H9 (cell line): Measurements from ENCODE around the gene RGR. TPM values are rescaled to one million over a fixed set of nuclear protein-coding genes. Genes with fewer than 3 reads are reported as not detected.

Source experiments
- DNase-seq: peaks from one replicate; pipeline ENCODE4 v3.0.0-alpha.2; 2017
- H2AFZ ChIP-seq: one replicate; pipeline ENCODE4 v1.6.1; 2013; ENCODE audit warnings: mild to moderate bottlenecking, low read length, control low read depth, moderate library complexity
- H2AK5ac ChIP-seq: 2 replicates; pipeline ENCODE4 v1.6.1; 2013; ENCODE audit warnings: low read length, control low read depth, mixed read lengths; ENCODE audit not compliant: insufficient read length
- H2BK120ac ChIP-seq: one replicate; pipeline ENCODE4 v1.6.1; 2013; ENCODE audit warnings: low read depth, mild to moderate bottlenecking, low read length, control low read depth, inconsistent platforms; ENCODE audit not compliant: poor library complexity, severe bottlenecking
- H2BK12ac ChIP-seq: 2 replicates; pipeline ENCODE4 v1.6.1; 2013; ENCODE audit warnings: low read length, control low read depth, mixed read lengths, low read depth; ENCODE audit not compliant: insufficient read length
- H2BK15ac ChIP-seq: 2 replicates; pipeline ENCODE4 v1.6.1; 2013; ENCODE audit warnings: low read depth, low read length, control low read depth
- H2BK20ac ChIP-seq: one replicate; pipeline ENCODE4 v1.6.1; 2013; ENCODE audit warnings: low read depth, mild to moderate bottlenecking, low read length, control low read depth, inconsistent platforms; ENCODE audit not compliant: poor library complexity, severe bottlenecking
- H2BK5ac ChIP-seq: 2 replicates; pipeline ENCODE4 v1.6.1; 2013; ENCODE audit warnings: low read length, control low read depth, mixed read lengths; ENCODE audit not compliant: insufficient read length
- H3K14ac ChIP-seq: 2 replicates; pipeline ENCODE4 v1.6.1; 2013; ENCODE audit warnings: low read length, control low read depth; ENCODE audit not compliant: insufficient read depth
- H3K18ac ChIP-seq: 2 replicates; pipeline ENCODE4 v1.6.1; 2013; ENCODE audit warnings: low read depth, mild to moderate bottlenecking, mixed read lengths, low read length, control low read depth; ENCODE audit not compliant: insufficient read length
- H3K23ac ChIP-seq: 2 replicates; pipeline ENCODE4 v1.6.1; 2013; ENCODE audit warnings: low read length, control low read depth, mixed read lengths, low read depth; ENCODE audit not compliant: insufficient read length
- H3K23me2 ChIP-seq: 2 replicates; pipeline ENCODE4 v1.6.1; 2013; ENCODE audit warnings: low read depth, mild to moderate bottlenecking, mixed read lengths, low read length, control low read depth; ENCODE audit not compliant: insufficient read length, poor library complexity, severe bottlenecking
- H3K27ac ChIP-seq: 2 replicates; pipeline ENCODE4 v1.5.1; 2013; ENCODE audit warnings: low read length, control low read depth, mixed read lengths, low read depth; ENCODE audit not compliant: insufficient read length
- H3K27me3 ChIP-seq: 2 replicates; pipeline ENCODE4 v1.6.1; 2013; ENCODE audit warnings: low read length, control low read depth, inconsistent platforms; ENCODE audit not compliant: insufficient read depth
- H3K4ac ChIP-seq: 2 replicates; pipeline ENCODE4 v1.6.1; 2013; ENCODE audit warnings: low read depth, mild to moderate bottlenecking, control low read depth, inconsistent platforms, low read length, moderate library complexity
- H3K4me1 ChIP-seq: 2 replicates; pipeline ENCODE4 v1.6.1; 2013; ENCODE audit warnings: low read length, control low read depth, inconsistent platforms; ENCODE audit not compliant: insufficient read depth
- H3K4me2 ChIP-seq: 2 replicates; pipeline ENCODE4 v1.6.1; 2013; ENCODE audit warnings: low read length, control low read depth, mixed read lengths; ENCODE audit not compliant: insufficient read length, insufficient read depth
- H3K56ac ChIP-seq: 2 replicates; pipeline ENCODE4 v1.6.1; 2013; ENCODE audit warnings: low read depth, mild to moderate bottlenecking, mixed read lengths, low read length, control low read depth; ENCODE audit not compliant: insufficient read length
- H3K79me1 ChIP-seq: 2 replicates; pipeline ENCODE4 v1.6.1; 2013; ENCODE audit warnings: low read depth, mild to moderate bottlenecking, moderate library complexity, low read length, control low read depth, inconsistent platforms; ENCODE audit not compliant: insufficient read depth, poor library complexity, severe bottlenecking
- H3K79me2 ChIP-seq: 2 replicates; pipeline ENCODE4 v1.6.1; 2013; ENCODE audit warnings: low read length, control low read depth, inconsistent platforms; ENCODE audit not compliant: insufficient read depth
- H3K9ac ChIP-seq: 2 replicates; pipeline ENCODE4 v1.6.1; 2013; ENCODE audit warnings: low read length, control low read depth, mixed read lengths; ENCODE audit not compliant: insufficient read length; ENCODE audit errors: extremely low read depth
- H3K9me3 ChIP-seq: one replicate; pipeline ENCODE4 v1.6.1; 2013; ENCODE audit warnings: low read depth, low read length, inconsistent platforms; ENCODE audit not compliant: control insufficient read depth
- H3T11ph ChIP-seq: one replicate; pipeline ENCODE4 v1.6.1; 2013; ENCODE audit warnings: mild to moderate bottlenecking, low read length, control low read depth, inconsistent platforms
- H4K20me1 ChIP-seq: one replicate; pipeline ENCODE4 v1.6.1; 2013; ENCODE audit not compliant: control insufficient read depth, insufficient read length, insufficient read depth
- H4K5ac ChIP-seq: 2 replicates; pipeline ENCODE4 v1.6.1; 2013; ENCODE audit warnings: low read depth, mild to moderate bottlenecking, mixed read lengths, low read length, control low read depth; ENCODE audit not compliant: insufficient read length
- H4K8ac ChIP-seq: replicated peaks from 2 replicates; pipeline ENCODE4 v1.6.1; 2013; ENCODE audit warnings: low read length, control low read depth, mixed read lengths, low read depth; ENCODE audit not compliant: insufficient read length
- H4K91ac ChIP-seq: 2 replicates; pipeline ENCODE4 v1.6.1; 2013; ENCODE audit warnings: low read depth, mild to moderate bottlenecking, moderate library complexity, mixed read lengths, low read length, control low read depth; ENCODE audit not compliant: insufficient read length
- H3K27ac Mint-ChIP-seq, 3 experiments: 2 replicates in 2 of 3; 3 replicates in 1 of 3; pipeline ENCODE4 v1.8.0; 2020 to 2021; ENCODE audit warnings: mixed read lengths in 3 of 3, mild to moderate bottlenecking in 1 of 3, moderate library complexity in 1 of 3
- H3K27me3 Mint-ChIP-seq: 2 replicates; pipeline ENCODE4 v1.8.0; 2021; ENCODE audit warnings: low read depth, mild to moderate bottlenecking, moderate library complexity, mixed read lengths
- H3K36me3 Mint-ChIP-seq, 3 experiments: 2 replicates in 2 of 3; 3 replicates in 1 of 3; pipeline ENCODE4 v1.8.0; 2020 to 2021; ENCODE audit warnings: low read depth in 3 of 3, mixed read lengths in 3 of 3; ENCODE audit not compliant: insufficient read depth in 1 of 3
- H3K4me1 Mint-ChIP-seq, 2 experiments: 2 replicates each; pipeline ENCODE4 v1.8.0; 2020; ENCODE audit warnings: mixed read lengths in 2 of 2
- H3K4me3 Mint-ChIP-seq, 2 experiments: 2 replicates in 1 of 2; 3 replicates in 1 of 2; pipeline ENCODE4 v1.8.0; 2020 to 2021; ENCODE audit warnings: mild to moderate bottlenecking in 2 of 2, mixed read lengths in 2 of 2, moderate library complexity in 1 of 2
- H3K9me3 Mint-ChIP-seq, 2 experiments: 2 replicates in 1 of 2; 3 replicates in 1 of 2; pipeline ENCODE4 v1.8.0; 2020; ENCODE audit warnings: mild to moderate bottlenecking in 2 of 2, mixed read lengths in 2 of 2, moderate library complexity in 1 of 2
- WGBS: extraction: QIAGEN DNeasy Blood & Tissue Kit; methylation state at CpG from one replicate; pipeline ENCODE4 v1.1.7; 2013; ENCODE audit warnings: missing lambda C conversion rate, low lambda C conversion rate, mixed read lengths; ENCODE audit not compliant: insufficient read length; ENCODE audit errors: extremely low coverage; 5-methylcytosine and 5-hydroxymethylcytosine counted together
- total RNA-seq: library from RNA; stranded (reverse); gene quantifications from 2 replicates; pipeline ENCODE4 v1.2.1, GENCODE V29; 2021
- TF ChIP-seq, protein P1 (sequence below): fragments of 200-600 bp; sonication (generic); conservative IDR thresholded peaks from 3 replicates; pipeline ENCODE4 v1.8.0; 2021; ENCODE audit warnings: antibody characterized with exemption, mild to moderate bottlenecking

RGR gene
- total RNA-seq, 1 experiment from 2014 or later: not detected

DNA sequence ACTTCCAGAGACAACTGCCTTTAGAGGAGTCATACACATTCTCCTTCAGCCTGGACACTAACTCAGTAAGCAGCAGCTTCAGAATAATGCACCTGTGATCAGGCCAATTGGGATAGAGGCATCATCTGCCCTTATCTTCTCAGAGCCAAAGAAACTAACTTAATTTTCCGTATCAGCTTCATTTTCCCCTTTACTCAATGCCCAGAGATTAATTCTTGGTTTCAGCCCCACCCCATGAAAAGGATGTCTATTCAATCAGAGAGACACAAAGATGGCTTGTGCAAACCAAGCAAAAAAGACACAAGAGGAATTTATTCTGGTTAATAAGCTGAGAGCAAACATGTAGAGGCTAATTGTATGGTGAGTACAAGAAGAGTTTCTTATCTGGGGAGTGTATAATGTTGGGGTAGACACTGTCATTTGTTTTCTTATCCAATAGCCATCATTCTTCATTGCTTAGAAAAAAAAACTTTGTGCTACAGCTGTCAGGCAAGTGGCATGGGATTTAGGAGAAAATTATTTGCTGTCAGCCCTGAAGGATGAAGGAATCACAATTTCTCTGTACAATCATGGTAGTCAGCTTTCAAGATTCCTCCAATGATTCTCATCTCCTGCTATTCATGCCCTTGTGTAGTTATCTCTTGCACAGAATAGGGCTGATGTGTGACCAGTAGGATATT lies 44.8 kb downstream of the RGR start:
- Histone ChIP-seq H4K8ac (no peak overlapping the region), H2BK20ac (no peak overlapping the region), H3K27ac (no peak overlapping the region), H3K56ac (no peak overlapping the region), H3K23ac (no peak overlapping the region), H2BK5ac (no peak overlapping the region), H2AFZ (no peak overlapping the region), H3K4me1 (no peaks in the 10 kb centered on the region), H3T11ph (no peak overlapping the region), H3K79me2 (no peaks in the 10 kb centered on the region), H3K4ac (no peak overlapping the region), H3K27me3 (no peaks in the 10 kb centered on the region), H2AK5ac (no peak overlapping the region), H4K20me1 (no peaks in the 10 kb centered on the region), H4K5ac (no peak overlapping the region), H3K18ac (no peak overlapping the region), H3K79me1 (no peaks in the 10 kb centered on the region), H2BK12ac (no peak overlapping the region), H4K91ac (no peak overlapping the region), H3K23me2 (no peaks in the 10 kb centered on the region), H3K9me3 (no peaks in the 10 kb centered on the region), H2BK120ac (no peak overlapping the region), H3K14ac (no peak overlapping the region), H3K4me2 (no peak overlapping the region), H3K9ac (no peak overlapping the region), H2BK15ac (no peak overlapping the region)
- TF ChIP-seq, protein P1, sequence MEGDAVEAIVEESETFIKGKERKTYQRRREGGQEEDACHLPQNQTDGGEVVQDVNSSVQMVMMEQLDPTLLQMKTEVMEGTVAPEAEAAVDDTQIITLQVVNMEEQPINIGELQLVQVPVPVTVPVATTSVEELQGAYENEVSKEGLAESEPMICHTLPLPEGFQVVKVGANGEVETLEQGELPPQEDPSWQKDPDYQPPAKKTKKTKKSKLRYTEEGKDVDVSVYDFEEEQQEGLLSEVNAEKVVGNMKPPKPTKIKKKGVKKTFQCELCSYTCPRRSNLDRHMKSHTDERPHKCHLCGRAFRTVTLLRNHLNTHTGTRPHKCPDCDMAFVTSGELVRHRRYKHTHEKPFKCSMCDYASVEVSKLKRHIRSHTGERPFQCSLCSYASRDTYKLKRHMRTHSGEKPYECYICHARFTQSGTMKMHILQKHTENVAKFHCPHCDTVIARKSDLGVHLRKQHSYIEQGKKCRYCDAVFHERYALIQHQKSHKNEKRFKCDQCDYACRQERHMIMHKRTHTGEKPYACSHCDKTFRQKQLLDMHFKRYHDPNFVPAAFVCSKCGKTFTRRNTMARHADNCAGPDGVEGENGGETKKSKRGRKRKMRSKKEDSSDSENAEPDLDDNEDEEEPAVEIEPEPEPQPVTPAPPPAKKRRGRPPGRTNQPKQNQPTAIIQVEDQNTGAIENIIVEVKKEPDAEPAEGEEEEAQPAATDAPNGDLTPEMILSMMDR: no peak
- no peaks in the 10 kb centered on the region for H3K27me3 Mint-ChIP-seq
- no peak overlapping the region for H3K27ac Mint-ChIP-seq
- H3K4me3 Mint-ChIP-seq: no peak overlapping the region
- no CpG with 5 or more reads among the region's 1 CpG for WGBS
- no peaks in the 10 kb centered on the region for H3K36me3 Mint-ChIP-seq
- 0 out of 4 replicates have a peak, but pooled peaks cover 0 to 2% of the 10 kb centered on the region in 2 experiments for H3K4me1 Mint-ChIP-seq
- DNase-seq: no peak
- no peaks in the 10 kb centered on the region for H3K9me3 Mint-ChIP-seq
